Subcutaneous adipose tissue (tissue), 4 donors: Measurements from ENCODE around the gene CALHM2. TPM values are rescaled to one million over a fixed set of nuclear protein-coding genes. Genes with fewer than 3 reads are reported as not detected.

Experiments
- total RNA-seq, 4 donors: library from RNA; depleted of rRNA; stranded (reverse); fragments of >200 nt; gene quantifications; one replicate each; pipeline ENCODE4 v1.1.0, GENCODE V29; 2016
- TF ChIP-seq, protein P1 (sequence below): fragments of 450-650 bp; IDR thresholded peaks from one replicate; pipeline ENCODE4 v1.5.1; 2016; ENCODE audit warnings: low read depth, mild to moderate bottlenecking, control low read depth, antibody characterized with exemption, moderate library complexity

CALHM2 gene
- total RNA-seq, 4 donors from 2014 or later, result 44.0 to 111 (median 77.1) TPM

DNA sequence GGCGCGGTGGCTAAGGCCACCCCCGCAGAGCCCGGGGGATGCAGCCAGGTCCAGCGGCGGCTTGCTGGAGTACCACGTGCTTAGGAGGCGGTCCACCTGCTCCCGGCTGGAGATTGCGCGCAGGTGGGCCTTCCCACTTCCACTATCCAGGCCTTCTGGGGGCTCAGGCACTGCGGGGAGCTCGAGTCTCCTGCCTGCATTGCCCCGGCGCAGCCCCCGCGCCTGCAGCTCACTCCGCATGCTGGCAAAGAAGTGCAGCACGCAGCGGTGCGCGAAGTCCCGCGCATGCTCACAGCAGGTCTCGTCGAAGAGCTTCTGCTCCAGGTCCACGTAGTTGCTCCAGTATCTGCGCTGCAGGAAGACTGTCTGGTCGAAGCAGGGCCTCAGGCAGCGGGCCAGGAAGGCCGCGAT, 21.1 kb upstream of the CALHM2 start:
- TF ChIP-seq, protein P1, sequence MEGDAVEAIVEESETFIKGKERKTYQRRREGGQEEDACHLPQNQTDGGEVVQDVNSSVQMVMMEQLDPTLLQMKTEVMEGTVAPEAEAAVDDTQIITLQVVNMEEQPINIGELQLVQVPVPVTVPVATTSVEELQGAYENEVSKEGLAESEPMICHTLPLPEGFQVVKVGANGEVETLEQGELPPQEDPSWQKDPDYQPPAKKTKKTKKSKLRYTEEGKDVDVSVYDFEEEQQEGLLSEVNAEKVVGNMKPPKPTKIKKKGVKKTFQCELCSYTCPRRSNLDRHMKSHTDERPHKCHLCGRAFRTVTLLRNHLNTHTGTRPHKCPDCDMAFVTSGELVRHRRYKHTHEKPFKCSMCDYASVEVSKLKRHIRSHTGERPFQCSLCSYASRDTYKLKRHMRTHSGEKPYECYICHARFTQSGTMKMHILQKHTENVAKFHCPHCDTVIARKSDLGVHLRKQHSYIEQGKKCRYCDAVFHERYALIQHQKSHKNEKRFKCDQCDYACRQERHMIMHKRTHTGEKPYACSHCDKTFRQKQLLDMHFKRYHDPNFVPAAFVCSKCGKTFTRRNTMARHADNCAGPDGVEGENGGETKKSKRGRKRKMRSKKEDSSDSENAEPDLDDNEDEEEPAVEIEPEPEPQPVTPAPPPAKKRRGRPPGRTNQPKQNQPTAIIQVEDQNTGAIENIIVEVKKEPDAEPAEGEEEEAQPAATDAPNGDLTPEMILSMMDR, result no peak

DNA sequence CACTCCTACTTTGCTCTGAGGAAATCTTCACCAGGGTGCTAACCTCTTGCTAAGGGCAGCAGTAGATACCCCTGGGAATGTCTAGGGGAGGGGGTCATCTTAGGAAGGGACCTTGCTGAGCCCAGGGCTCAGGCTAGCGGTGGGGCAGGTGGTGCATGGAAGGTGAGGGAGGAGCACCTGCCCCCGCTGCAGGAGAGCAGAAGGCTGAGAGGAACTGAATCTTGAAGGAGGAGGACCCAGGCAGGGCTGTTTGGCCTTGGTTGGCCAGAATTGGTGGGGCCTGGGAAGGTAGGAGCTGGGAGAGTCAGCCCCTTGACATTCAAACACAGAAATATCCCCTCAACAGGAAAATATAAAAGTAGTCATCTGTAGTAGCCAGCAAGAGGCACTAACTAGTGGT, 19.8 kb upstream of the CALHM2 start:
- TF ChIP-seq, protein P1, result no peak

DNA sequence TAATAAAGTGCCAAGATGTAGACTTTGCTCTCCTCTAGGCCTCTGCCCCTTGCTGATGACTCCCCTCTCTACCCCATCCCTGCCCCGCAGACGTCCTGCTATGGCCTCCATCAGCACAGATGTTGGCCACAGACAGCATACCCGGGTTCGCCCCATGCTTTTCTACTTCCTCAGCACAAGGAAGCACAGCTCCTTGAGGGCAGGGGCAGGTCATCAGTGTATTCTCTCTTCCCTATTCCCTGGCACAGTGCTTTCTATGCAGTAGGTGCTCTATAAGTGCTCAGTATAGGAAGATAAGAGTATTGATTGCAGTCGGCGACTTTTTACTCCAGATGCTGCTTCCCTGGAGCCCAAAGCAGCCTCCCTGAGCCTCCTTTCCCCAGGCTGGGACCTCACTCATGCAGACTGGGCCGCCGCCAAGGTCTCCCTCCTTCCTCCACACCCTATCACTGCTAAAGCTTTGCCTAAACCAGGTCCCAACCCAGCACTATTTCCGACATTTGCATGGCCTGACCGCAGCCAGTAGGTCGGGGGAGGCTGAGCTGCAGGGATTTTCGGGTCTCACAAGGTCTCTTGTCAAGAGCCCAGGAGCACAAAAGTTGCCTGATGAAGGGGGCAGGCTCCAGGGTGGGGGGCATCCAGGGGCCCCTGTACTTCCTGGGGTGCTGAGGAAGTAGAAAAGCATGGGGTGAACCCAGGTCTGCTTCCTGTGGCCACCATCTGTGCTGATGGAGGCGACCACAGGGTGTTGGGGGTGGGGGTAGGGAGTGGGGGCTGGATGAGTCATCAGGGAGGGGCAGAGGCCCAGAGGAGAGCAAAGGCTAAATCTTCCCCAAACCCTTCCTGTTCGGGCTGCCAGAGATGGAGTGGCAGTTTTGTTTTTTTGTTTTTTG, 18.8 kb upstream of the CALHM2 start:
- TF ChIP-seq, protein P1, result no peak

- TF ChIP-seq, protein P1, result no peak
These were observed 17.0 kb upstream of the CALHM2 start for GRCh38 chr10:103469201-103469600.

GRCh38 chr10:103467406-103467805, 15.2 kb upstream of the CALHM2 start:
- TF ChIP-seq, protein P1, result no peak

DNA sequence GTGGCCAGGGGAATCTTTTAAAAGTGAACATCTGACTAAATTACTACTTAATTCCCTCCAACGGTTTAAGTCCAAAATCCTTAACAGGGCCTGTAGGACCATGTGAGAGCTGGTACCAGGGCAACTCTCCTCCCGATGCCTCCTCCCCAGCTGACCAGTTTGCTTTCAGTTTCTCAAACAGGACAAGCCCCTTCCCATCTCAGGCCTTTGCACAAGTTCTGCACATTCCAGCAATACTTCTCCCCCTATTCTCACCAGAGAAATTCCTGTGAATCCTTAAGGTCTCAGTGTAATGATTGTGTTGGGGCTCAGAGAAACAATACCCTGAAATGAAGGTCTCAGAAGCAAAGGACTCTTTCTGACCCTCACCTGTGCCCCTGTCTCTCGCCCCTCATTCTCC, 14.6 kb upstream of the CALHM2 start:
- TF ChIP-seq, protein P1, result no peak

DNA sequence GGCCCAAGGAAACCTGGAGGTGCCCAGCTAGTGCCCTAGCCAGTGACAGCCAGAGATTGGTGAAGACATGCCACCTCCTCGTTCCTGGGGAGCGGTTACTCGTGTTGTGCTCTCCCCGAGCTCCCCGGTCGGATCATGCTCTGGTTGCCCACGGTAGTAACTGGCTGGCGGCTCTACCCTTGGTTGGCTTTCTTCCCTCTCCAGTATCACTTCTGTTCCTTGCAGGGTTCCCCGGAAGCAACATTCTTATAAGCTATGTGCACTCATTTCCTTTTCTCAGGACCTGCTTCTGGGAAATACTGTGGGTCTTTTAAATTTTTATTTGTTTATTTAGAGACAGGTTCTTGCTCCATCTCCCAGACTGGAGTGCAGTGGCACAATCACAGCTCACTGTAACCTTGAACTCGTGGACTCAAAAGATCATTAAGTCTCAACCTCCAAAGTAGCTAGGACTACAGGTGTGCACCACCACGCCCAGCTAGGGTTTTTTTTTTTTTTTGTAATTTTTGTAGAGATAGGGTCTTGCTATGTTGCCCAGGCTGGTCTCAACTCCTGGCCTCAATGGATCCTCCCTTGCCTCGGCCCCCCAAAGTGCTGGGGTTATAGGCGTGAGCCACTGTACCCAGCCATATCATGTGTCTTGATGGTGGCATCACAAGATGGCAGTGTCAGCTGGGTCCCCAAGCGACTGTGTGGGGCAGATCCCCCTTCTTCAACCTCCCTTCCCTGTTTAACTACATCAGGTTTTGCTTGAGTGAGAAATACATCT, 13.4 kb upstream of the CALHM2 start:
- TF ChIP-seq, protein P1, result no peak
